ENCODE results near the gene TPCN1.

- TF ChIP-seq POLR2A (IDR thresholded peaks at IDR 0.05; ENCODE audit: low read depth, low read length) (no peak), POLR2AphosphoS5 (IDR thresholded peaks at IDR 0.05; ENCODE audit: low read depth, low read length) (no peak)
Observed at GRCh38 chr12:113247123-113248050, 26.1 kb downstream of the TPCN1 start.
